ENCODE data around the gene KIF26A. TPM values are rescaled to one million over a fixed set of nuclear protein-coding genes. Genes with fewer than 3 reads are reported as not detected.

The KIF26A gene
- total RNA-seq, 4 donors from 2014 or later: 0.74 to 7.3 (median 2.4) TPM

GRCh38 chr14:104093366-104094055 lies 44.9 kb upstream of the KIF26A start:
- TF ChIP-seq, protein P1, sequence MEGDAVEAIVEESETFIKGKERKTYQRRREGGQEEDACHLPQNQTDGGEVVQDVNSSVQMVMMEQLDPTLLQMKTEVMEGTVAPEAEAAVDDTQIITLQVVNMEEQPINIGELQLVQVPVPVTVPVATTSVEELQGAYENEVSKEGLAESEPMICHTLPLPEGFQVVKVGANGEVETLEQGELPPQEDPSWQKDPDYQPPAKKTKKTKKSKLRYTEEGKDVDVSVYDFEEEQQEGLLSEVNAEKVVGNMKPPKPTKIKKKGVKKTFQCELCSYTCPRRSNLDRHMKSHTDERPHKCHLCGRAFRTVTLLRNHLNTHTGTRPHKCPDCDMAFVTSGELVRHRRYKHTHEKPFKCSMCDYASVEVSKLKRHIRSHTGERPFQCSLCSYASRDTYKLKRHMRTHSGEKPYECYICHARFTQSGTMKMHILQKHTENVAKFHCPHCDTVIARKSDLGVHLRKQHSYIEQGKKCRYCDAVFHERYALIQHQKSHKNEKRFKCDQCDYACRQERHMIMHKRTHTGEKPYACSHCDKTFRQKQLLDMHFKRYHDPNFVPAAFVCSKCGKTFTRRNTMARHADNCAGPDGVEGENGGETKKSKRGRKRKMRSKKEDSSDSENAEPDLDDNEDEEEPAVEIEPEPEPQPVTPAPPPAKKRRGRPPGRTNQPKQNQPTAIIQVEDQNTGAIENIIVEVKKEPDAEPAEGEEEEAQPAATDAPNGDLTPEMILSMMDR (IDR thresholded peaks at IDR 0.05): no peak
- no peak for ATAC-seq (ENCODE audit: low FRiP score)
- no peak for DNase-seq (ENCODE audit: low spot score)

DNA sequence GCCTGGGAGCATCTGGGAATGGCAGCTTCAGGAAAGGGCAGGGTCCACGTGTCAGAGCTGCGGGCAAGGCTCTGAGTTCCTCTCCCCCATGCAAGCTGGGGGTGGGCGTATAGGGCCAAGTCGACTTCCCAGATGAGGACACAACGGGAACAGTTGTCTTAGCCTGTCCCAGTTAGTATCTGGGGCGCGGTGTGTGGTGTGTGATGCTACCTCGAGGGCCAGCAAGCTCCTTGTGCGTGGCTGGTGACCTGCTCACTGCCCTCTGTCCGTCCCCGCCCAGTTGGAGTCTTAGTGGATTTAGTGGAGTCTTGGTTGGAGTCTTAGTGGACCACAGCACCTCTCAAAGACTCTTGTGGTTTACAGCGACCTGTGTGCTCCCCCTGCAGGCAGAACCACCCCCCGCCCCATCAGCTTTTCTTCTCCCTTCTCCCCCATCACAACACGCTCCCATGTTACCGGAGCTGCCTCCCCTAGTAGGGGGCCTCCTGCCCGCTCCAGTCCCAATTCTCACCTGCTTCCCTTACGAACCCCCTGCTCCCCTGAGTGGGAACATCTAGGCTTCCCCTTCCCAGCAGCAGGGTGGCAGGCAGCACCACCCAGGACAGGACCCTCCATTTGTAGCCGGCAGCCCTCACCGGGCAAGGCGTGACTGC lies 44.2 kb upstream of the KIF26A start:
- ATAC-seq (ENCODE audit: low FRiP score): no peak
- TF ChIP-seq, protein P1 (IDR thresholded peaks at IDR 0.05): no peak
- DNase-seq (ENCODE audit: low spot score): no peak

GRCh38 chr14:104094709-104095425 lies 43.5 kb upstream of the KIF26A start:
- DNase-seq (ENCODE audit: low spot score): peak; percentile 49

GRCh38 chr14:104095426-104096310 lies 42.7 kb upstream of the KIF26A start:
- TF ChIP-seq, protein P1 (IDR thresholded peaks at IDR 0.05): no peak
- no peak for ATAC-seq (ENCODE audit: low FRiP score)
- no peak for DNase-seq (ENCODE audit: low spot score)

More at GRCh38 chr14:104094709-104095425, 43.5 kb upstream of the KIF26A start:
- TF ChIP-seq, protein P1 (IDR thresholded peaks at IDR 0.05): peak in 1 of 3 donors; percentile 44
- ATAC-seq (ENCODE audit: low FRiP score): no peak

GRCh38 chr14:104096318-104096717 lies 42.1 kb upstream of the KIF26A start:
- TF ChIP-seq, protein P1 (IDR thresholded peaks at IDR 0.05): no peak
- ATAC-seq (ENCODE audit: low FRiP score): no peak
- no peak for DNase-seq (ENCODE audit: low spot score)
